Nephron progenitor cell (in vitro differentiated cells): ENCODE data around the gene RNF41.

Source experiments
- DNase-seq: peaks from one replicate; pipeline ENCODE4 v3.0.0; 2021
- H3K27ac Mint-ChIP-seq: 2 replicates; pipeline ENCODE4 v1.8.0; 2021; ENCODE audit warnings: mild to moderate bottlenecking, moderate library complexity, mixed read lengths
- H3K27me3 Mint-ChIP-seq: 2 replicates; pipeline ENCODE4 v1.8.0; 2021; ENCODE audit warnings: mild to moderate bottlenecking, low read depth, mixed read lengths; ENCODE audit not compliant: poor library complexity
- H3K36me3 Mint-ChIP-seq: 2 replicates; pipeline ENCODE4 v1.8.0; 2021; ENCODE audit warnings: low read depth, mixed read lengths
- H3K4me1 Mint-ChIP-seq: 2 replicates; pipeline ENCODE4 v1.8.0; 2021; ENCODE audit warnings: mixed read lengths
- H3K4me3 Mint-ChIP-seq: 2 replicates; pipeline ENCODE4 v1.8.0; 2021; ENCODE audit warnings: mild to moderate bottlenecking, moderate library complexity, mixed read lengths
- H3K9me3 Mint-ChIP-seq: 2 replicates; pipeline ENCODE4 v1.8.0; 2021; ENCODE audit warnings: mild to moderate bottlenecking, moderate library complexity, mixed read lengths
- CTCF ChIP-seq: fragments of 200-600 bp; sonication (generic); IDR thresholded peaks from 2 replicates; pipeline ENCODE4 v1.5.0; 2021; ENCODE audit warnings: antibody characterized with exemption

Gene RNF41

GRCh38 chr12:56223571-56224101 is 1.9 kb upstream of the RNF41 start:
- TF ChIP-seq CTCF: no peak
- peaks cover 49% of the 10 kb centered on the region for H3K4me1 Mint-ChIP-seq
- no peaks in the 10 kb centered on the region for H3K9me3 Mint-ChIP-seq
- peak overlapping the region; percentile 94 for H3K27ac Mint-ChIP-seq
- H3K27me3 Mint-ChIP-seq: no peaks in the 10 kb centered on the region
- H3K36me3 Mint-ChIP-seq: peaks cover 4% of the 10 kb centered on the region
- no peak for DNase-seq
- H3K4me3 Mint-ChIP-seq: peak overlapping the region; percentile 70

GRCh38 chr12:56222531-56222895 is 791 bp upstream of the RNF41 start:
- peaks cover under 1% of the 10 kb centered on the region for H3K9me3 Mint-ChIP-seq
- H3K27ac Mint-ChIP-seq: peak overlapping the region; percentile 99
- H3K27me3 Mint-ChIP-seq: no peaks in the 10 kb centered on the region
- no peak for DNase-seq
- TF ChIP-seq CTCF: no peak
- peak overlapping the region; percentile 96 for H3K4me3 Mint-ChIP-seq
- peaks cover 7% of the 10 kb centered on the region for H3K36me3 Mint-ChIP-seq
- peaks cover 49% of the 10 kb centered on the region for H3K4me1 Mint-ChIP-seq

- TF ChIP-seq CTCF: no peak
- H3K4me1 Mint-ChIP-seq: peaks cover 49% of the 10 kb centered on the region
- H3K27ac Mint-ChIP-seq: peak overlapping the region; percentile 99
- H3K4me3 Mint-ChIP-seq: peak overlapping the region; percentile 96
- DNase-seq: peak; percentile 65
- peaks cover 11% of the 10 kb centered on the region for H3K9me3 Mint-ChIP-seq
- H3K36me3 Mint-ChIP-seq: peaks cover 19% of the 10 kb centered on the region
- H3K27me3 Mint-ChIP-seq: no peaks in the 10 kb centered on the region
Measured at GRCh38 chr12:56221232-56221756, 428 bp downstream of the RNF41 start.

- Mint-ChIP-seq H3K9me3 (peaks cover 11% of the 10 kb centered on the region), H3K27ac (peak overlapping the region; percentile 99), H3K4me1 (peaks cover 49% of the 10 kb centered on the region), H3K36me3 (peaks cover 22% of the 10 kb centered on the region), H3K4me3 (peak overlapping the region; percentile 96), H3K27me3 (no peaks in the 10 kb centered on the region)
- no peak for TF ChIP-seq CTCF
- no peak for DNase-seq
Measured at GRCh38 chr12:56220611-56221231, 1.0 kb downstream of the RNF41 start.

GRCh38 chr12:56219840-56220239 is 1.9 kb downstream of the RNF41 start:
- Mint-ChIP-seq H3K9me3 (peaks cover 11% of the 10 kb centered on the region), H3K27ac (peak overlapping the region; percentile 91), H3K4me1 (peaks cover 40% of the 10 kb centered on the region), H3K27me3 (no peaks in the 10 kb centered on the region), H3K4me3 (peak overlapping the region; percentile 73), H3K36me3 (peaks cover 29% of the 10 kb centered on the region)
- no peak for DNase-seq
- TF ChIP-seq CTCF: no peak

- peak overlapping the region; percentile 8 for H3K27ac Mint-ChIP-seq
- H3K4me3 Mint-ChIP-seq: no peak overlapping the region
- H3K9me3 Mint-ChIP-seq: peaks cover 11% of the 10 kb centered on the region
- no peak for DNase-seq
- H3K27me3 Mint-ChIP-seq: no peaks in the 10 kb centered on the region
- H3K4me1 Mint-ChIP-seq: peaks cover 15% of the 10 kb centered on the region
- TF ChIP-seq CTCF: no peak
- peaks cover 52% of the 10 kb centered on the region for H3K36me3 Mint-ChIP-seq
Measured at GRCh38 chr12:56216461-56216860, 5.3 kb downstream of the RNF41 start.
